ENCODE data around the gene PPP2R3A.

GRCh38 chr3:136070334-136070733 is 104.8 kb downstream of the PPP2R3A start:
- no peak for TF ChIP-seq POLR2A (IDR thresholded peaks at IDR 0.05)
- no peak for TF ChIP-seq CTCF (IDR thresholded peaks at IDR 0.05)
- TF ChIP-seq EP300 (IDR thresholded peaks at IDR 0.05), result no peak

Data from ovary (tissue), 3 donors.